ENCODE results near the gene NLRC5.

Gene NLRC5

DNA sequence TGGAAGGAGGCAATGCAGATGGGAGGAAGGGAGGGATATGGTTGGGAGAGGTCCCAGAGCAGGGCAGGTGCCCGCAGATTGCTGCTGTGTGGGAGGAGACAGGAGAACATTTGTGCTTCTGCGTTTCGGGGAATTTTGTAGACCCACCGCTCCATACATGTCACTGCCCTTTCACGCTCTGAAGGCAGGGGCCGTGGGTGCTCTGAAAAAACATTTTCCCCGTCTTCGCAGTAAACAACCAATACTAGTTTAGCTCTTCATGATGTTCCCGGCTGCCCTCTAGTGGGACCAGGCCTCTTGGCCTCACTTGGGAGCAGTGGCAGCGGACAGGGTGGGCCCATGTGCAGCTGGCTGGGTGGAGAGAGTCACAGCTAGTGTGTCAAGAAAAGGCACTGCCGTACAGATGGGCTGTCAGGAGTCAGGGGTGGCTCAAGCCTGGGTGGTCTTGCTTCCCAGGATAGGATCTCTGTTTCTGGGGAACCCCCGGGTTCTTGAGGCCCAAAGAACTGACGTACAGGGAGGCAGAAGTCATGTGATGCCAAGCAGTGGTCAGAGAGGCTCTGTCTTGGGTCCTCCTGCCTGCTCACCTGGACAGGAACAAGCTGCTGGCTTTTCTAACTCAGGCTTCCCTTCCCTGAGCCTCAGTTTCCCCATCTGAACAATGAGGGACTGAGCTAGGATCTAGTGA, 56.5 kb downstream of the NLRC5 start:
- H3K9me2 ChIP-seq (ENCODE audit: low read depth, low read length): no peaks in the 10 kb centered on the region
- no peaks in the 10 kb centered on the region for H3K27me3 ChIP-seq (ENCODE audit: insufficient read depth, low read length)
- H3K4me3 ChIP-seq (ENCODE audit: low read depth, low read length, poor library complexity, severe bottlenecking): no peak overlapping the region
- H3K9ac ChIP-seq (ENCODE audit: low read length): no peak overlapping the region
- H3K27ac ChIP-seq (ENCODE audit: low read depth, low read length, poor library complexity, severe bottlenecking): no peak overlapping the region
- H3K4me2 ChIP-seq (ENCODE audit: low read length): peak overlapping the region; percentile 37; the same call in 1 of the 2 replicates
- TF ChIP-seq, protein P1, sequence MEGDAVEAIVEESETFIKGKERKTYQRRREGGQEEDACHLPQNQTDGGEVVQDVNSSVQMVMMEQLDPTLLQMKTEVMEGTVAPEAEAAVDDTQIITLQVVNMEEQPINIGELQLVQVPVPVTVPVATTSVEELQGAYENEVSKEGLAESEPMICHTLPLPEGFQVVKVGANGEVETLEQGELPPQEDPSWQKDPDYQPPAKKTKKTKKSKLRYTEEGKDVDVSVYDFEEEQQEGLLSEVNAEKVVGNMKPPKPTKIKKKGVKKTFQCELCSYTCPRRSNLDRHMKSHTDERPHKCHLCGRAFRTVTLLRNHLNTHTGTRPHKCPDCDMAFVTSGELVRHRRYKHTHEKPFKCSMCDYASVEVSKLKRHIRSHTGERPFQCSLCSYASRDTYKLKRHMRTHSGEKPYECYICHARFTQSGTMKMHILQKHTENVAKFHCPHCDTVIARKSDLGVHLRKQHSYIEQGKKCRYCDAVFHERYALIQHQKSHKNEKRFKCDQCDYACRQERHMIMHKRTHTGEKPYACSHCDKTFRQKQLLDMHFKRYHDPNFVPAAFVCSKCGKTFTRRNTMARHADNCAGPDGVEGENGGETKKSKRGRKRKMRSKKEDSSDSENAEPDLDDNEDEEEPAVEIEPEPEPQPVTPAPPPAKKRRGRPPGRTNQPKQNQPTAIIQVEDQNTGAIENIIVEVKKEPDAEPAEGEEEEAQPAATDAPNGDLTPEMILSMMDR (IDR thresholded peaks at IDR 0.05; ENCODE audit: low read length): peak; percentile 69
- TF ChIP-seq EZH2 (IDR thresholded peaks at IDR 0.05; ENCODE audit: borderline replicate concordance, low read length): no peak
- peaks cover 33% of the 10 kb centered on the region for H3K4me1 ChIP-seq (ENCODE audit: insufficient read depth, low read length, severe bottlenecking)
- H4K20me1 ChIP-seq (ENCODE audit: insufficient read depth, low read length): no peaks in the 10 kb centered on the region
- no peaks in the 10 kb centered on the region for H3K36me3 ChIP-seq (ENCODE audit: insufficient read depth, low read length)
- H2AFZ ChIP-seq (ENCODE audit: low read length): no peak overlapping the region
- no peaks in the 10 kb centered on the region for H3F3A ChIP-seq (ENCODE audit: insufficient read depth, low read length)
- H3K79me2 ChIP-seq (ENCODE audit: insufficient read depth, low read length): no peaks in the 10 kb centered on the region
- H3K9me3 ChIP-seq (ENCODE audit: low read length): no peaks in the 10 kb centered on the region

GRCh38 chr16:57048095-57048494, 58.7 kb downstream of the NLRC5 start:
- Histone ChIP-seq H3K27me3 (ENCODE audit: insufficient read depth, low read length) (no peaks in the 10 kb centered on the region), H2AFZ (ENCODE audit: low read length) (no peak overlapping the region), H3K9ac (ENCODE audit: low read length) (no peak overlapping the region), H4K20me1 (ENCODE audit: insufficient read depth, low read length) (no peaks in the 10 kb centered on the region), H3K36me3 (ENCODE audit: insufficient read depth, low read length) (no peaks in the 10 kb centered on the region), H3K9me3 (ENCODE audit: low read length) (no peaks in the 10 kb centered on the region), H3K4me1 (ENCODE audit: insufficient read depth, low read length, severe bottlenecking) (peaks cover 13% of the 10 kb centered on the region), H3K79me2 (ENCODE audit: insufficient read depth, low read length) (no peaks in the 10 kb centered on the region), H3K4me3 (ENCODE audit: low read depth, low read length, poor library complexity, severe bottlenecking) (no peak overlapping the region), H3K4me2 (ENCODE audit: low read length) (no peak overlapping the region), H3K27ac (ENCODE audit: low read depth, low read length, poor library complexity, severe bottlenecking) (no peak overlapping the region), H3F3A (ENCODE audit: insufficient read depth, low read length) (no peaks in the 10 kb centered on the region), H3K9me2 (ENCODE audit: low read depth, low read length) (no peaks in the 10 kb centered on the region)
- TF ChIP-seq, protein P1 (IDR thresholded peaks at IDR 0.05; ENCODE audit: low read length): no peak
- no peak for TF ChIP-seq EZH2 (IDR thresholded peaks at IDR 0.05; ENCODE audit: borderline replicate concordance, low read length)

GRCh38 chr16:57049678-57050077, 60.3 kb downstream of the NLRC5 start:
- Histone ChIP-seq H3K79me2 (ENCODE audit: insufficient read depth, low read length) (no peaks in the 10 kb centered on the region), H3K36me3 (ENCODE audit: insufficient read depth, low read length) (no peaks in the 10 kb centered on the region), H3F3A (ENCODE audit: insufficient read depth, low read length) (no peaks in the 10 kb centered on the region), H3K27me3 (ENCODE audit: insufficient read depth, low read length) (no peaks in the 10 kb centered on the region), H3K4me1 (ENCODE audit: insufficient read depth, low read length, severe bottlenecking) (peaks cover 9% of the 10 kb centered on the region), H3K27ac (ENCODE audit: low read depth, low read length, poor library complexity, severe bottlenecking) (no peak overlapping the region), H3K4me3 (ENCODE audit: low read depth, low read length, poor library complexity, severe bottlenecking) (no peak overlapping the region), H4K20me1 (ENCODE audit: insufficient read depth, low read length) (no peaks in the 10 kb centered on the region), H3K9ac (ENCODE audit: low read length) (no peak overlapping the region), H3K9me2 (ENCODE audit: low read depth, low read length) (no peaks in the 10 kb centered on the region), H3K9me3 (ENCODE audit: low read length) (no peaks in the 10 kb centered on the region), H2AFZ (ENCODE audit: low read length) (no peak overlapping the region), H3K4me2 (ENCODE audit: low read length) (no peak overlapping the region)
- TF ChIP-seq EZH2 (IDR thresholded peaks at IDR 0.05; ENCODE audit: borderline replicate concordance, low read length): no peak
- TF ChIP-seq, protein P1 (IDR thresholded peaks at IDR 0.05; ENCODE audit: low read length): no peak

Measured in OCI-LY1 (cell line).